ENCODE data around the gene CD63. TPM values are rescaled to one million over a fixed set of nuclear protein-coding genes. Genes with fewer than 3 reads are reported as not detected.

CD63 gene
- total and polyA plus RNA-seq, 9 of the 15 experiments (the other 6 are each of a cell fraction or from before 2014, with no cell fraction given): 313 to 735 (median 433) TPM

GRCh38 chr12:55716582-55716957 is 12.2 kb downstream of the CD63 start (continued):
- TF ChIP-seq CBX8 (IDR thresholded peaks at IDR 0.05; ENCODE audit: borderline replicate concordance, extremely low read depth, low read depth, low read length, poor library complexity, severe bottlenecking) (no peak), RAD21 (CRISPR knock-in tag; conservative IDR thresholded peaks at IDR 0.05 in 1 of 2, IDR thresholded peaks at IDR 0.05 in 1 of 2) (no peak), BRF1 (IDR thresholded peaks at IDR 0.05; ENCODE audit: borderline replicate concordance, extremely low read depth, insufficient read length) (no peak), CEBPG (CRISPR knock-in tag; IDR thresholded peaks at IDR 0.05) (no peak), CEBPG (tag; conservative IDR thresholded peaks at IDR 0.05 in 1 of 2, IDR thresholded peaks at IDR 0.05 in 1 of 2) (0 out of 4 replicates have a peak, but pooled peaks of 1 of the 2 experiments have one; percentile 39), ZNF232 (CRISPR knock-in tag; IDR thresholded peaks at IDR 0.05) (no peak), RBM39 (optimal IDR thresholded peaks at IDR 0.05; ENCODE audit: low read depth, low read length) (no peak), NR2C1 (IDR thresholded peaks at IDR 0.05) (no peak), NR2C1 (tag; IDR thresholded peaks at IDR 0.05) (no peak), IRF2 (CRISPR knock-in tag; IDR thresholded peaks at IDR 0.05) (no peak), RB1 (IDR thresholded peaks at IDR 0.05; ENCODE audit: low read depth) (0 out of 2 replicates have a peak, but pooled peaks have one; percentile 33), E2F4 (CRISPR knock-in tag; IDR thresholded peaks at IDR 0.05; ENCODE audit: low read depth) (0 out of 2 replicates have a peak, but pooled peaks have one; percentile 0), MYNN (IDR thresholded peaks at IDR 0.05) (no peak), MYNN (CRISPR knock-in tag; IDR thresholded peaks at IDR 0.05) (no peak), ATF4 (CRISPR knock-in tag; IDR thresholded peaks at IDR 0.05) (no peak), SFPQ (IDR thresholded peaks at IDR 0.05; ENCODE audit: low read depth, low read length) (no peak), CTBP1 (IDR thresholded peaks at IDR 0.05; ENCODE audit: borderline replicate concordance) (no peak), ZNF699 (CRISPR knock-in tag; IDR thresholded peaks at IDR 0.05; ENCODE audit: insufficient replicate concordance) (no peak), NONO (IDR thresholded peaks at IDR 0.05; ENCODE audit: low read depth in 2 of 2, low read length in 1 of 2) (no peak), ILF3 (IDR thresholded peaks at IDR 0.05; ENCODE audit: borderline replicate concordance) (no peak)

Measured in K562 (cell line).